Measurements from ENCODE around the gene C1orf53.

Gene C1orf53

GRCh38 chr1:197955486-197956394 is 53.3 kb downstream of the C1orf53 start:
- peak; percentile 13 for DNase-seq (ENCODE audit: low spot score)
